ENCODE results near the gene ARSA.
"Not testable (repeated sequence)": the region's sequence is repeated elsewhere in the genome, so short reads cannot be mapped to it uniquely, and the experiment has no call there.

ARSA gene

GRCh38 chr22:50608996-50609395, 19.0 kb downstream of the ARSA start:
- no peaks in the 10 kb centered on the region for H3K36me3 ChIP-seq (ENCODE audit: insufficient read depth, low read length)
- no peak overlapping the region for H2AFZ ChIP-seq (ENCODE audit: low read length, unreplicated experiment)
- no peak overlapping the region for H3K27ac ChIP-seq (ENCODE audit: low read depth, low read length)
- no peaks in the 10 kb centered on the region for H3K27me3 ChIP-seq (ENCODE audit: insufficient read depth, low read length)
- no peak overlapping the region for H3K4me3 ChIP-seq (ENCODE audit: low read depth, low read length)
- H3K79me2 ChIP-seq (ENCODE audit: control insufficient read depth, insufficient read depth, low read length, unreplicated experiment), result no peaks in the 10 kb centered on the region
- H3K4me1 ChIP-seq (ENCODE audit: control insufficient read depth, insufficient read depth, low read length, unreplicated experiment), result no peaks in the 10 kb centered on the region

DNA sequence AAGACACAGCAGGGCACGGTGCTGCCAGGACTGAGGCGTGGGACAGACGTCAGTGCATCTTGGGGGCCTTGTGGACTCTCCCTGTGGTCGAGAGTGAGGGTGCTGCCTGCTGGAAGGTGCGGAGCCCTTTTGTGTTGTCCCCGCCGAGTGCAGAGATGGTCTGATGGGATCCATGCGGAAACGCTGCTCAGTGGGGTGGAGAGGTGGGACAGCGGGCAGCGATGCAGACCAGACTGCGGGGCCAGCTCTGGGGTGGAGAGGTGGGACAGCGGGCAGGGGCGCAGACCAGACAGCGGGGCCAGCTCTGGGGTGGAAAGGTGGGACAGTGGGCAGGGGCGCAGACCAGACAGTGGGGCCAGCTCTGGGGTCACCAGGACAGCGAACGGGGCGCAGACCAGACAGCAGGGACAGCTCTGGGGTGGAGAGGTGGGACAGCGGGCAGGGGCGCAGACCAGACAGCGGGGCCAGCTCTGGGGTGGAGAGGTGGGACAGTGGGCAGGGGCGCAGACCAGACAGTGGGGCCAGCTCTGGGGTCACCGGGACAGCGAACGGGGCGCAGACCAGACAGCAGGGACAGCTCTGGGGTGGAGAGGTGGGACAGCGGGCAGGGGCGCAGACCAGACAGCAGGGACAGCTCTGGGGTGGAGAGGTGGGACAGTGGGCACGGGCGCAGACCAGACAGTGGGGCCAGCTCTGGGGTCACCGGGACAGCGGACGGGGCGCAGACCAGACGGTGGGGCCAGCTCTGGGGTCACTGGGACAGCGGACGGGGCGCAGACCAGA, 19.7 kb downstream of the ARSA start:
- not testable (repeated sequence) for H3K4me1 ChIP-seq (ENCODE audit: control insufficient read depth, insufficient read depth, low read length, unreplicated experiment); H3K27ac ChIP-seq (ENCODE audit: low read depth, low read length); H3K4me3 ChIP-seq (ENCODE audit: low read depth, low read length); H3K36me3 ChIP-seq (ENCODE audit: insufficient read depth, low read length); H3K27me3 ChIP-seq (ENCODE audit: insufficient read depth, low read length); H3K79me2 ChIP-seq (ENCODE audit: control insufficient read depth, insufficient read depth, low read length, unreplicated experiment); H2AFZ ChIP-seq (ENCODE audit: low read length, unreplicated experiment)

GRCh38 chr22:50607659-50608020, 20.3 kb downstream of the ARSA start:
- Histone ChIP-seq H3K27me3 (ENCODE audit: insufficient read depth, low read length) (no peaks in the 10 kb centered on the region), H3K4me3 (ENCODE audit: low read depth, low read length) (no peak overlapping the region), H3K79me2 (ENCODE audit: control insufficient read depth, insufficient read depth, low read length, unreplicated experiment) (no peaks in the 10 kb centered on the region), H2AFZ (ENCODE audit: low read length, unreplicated experiment) (no peak overlapping the region), H3K4me1 (ENCODE audit: control insufficient read depth, insufficient read depth, low read length, unreplicated experiment) (no peaks in the 10 kb centered on the region), H3K36me3 (ENCODE audit: insufficient read depth, low read length) (no peaks in the 10 kb centered on the region), H3K27ac (ENCODE audit: low read depth, low read length) (no peak overlapping the region)

GRCh38 chr22:50606946-50607658, 20.9 kb downstream of the ARSA start:
- no peak overlapping the region for H2AFZ ChIP-seq (ENCODE audit: low read length, unreplicated experiment)
- H3K36me3 ChIP-seq (ENCODE audit: insufficient read depth, low read length), result no peaks in the 10 kb centered on the region
- no peak overlapping the region for H3K4me3 ChIP-seq (ENCODE audit: low read depth, low read length)
- H3K79me2 ChIP-seq (ENCODE audit: control insufficient read depth, insufficient read depth, low read length, unreplicated experiment), result no peaks in the 10 kb centered on the region
- no peaks in the 10 kb centered on the region for H3K4me1 ChIP-seq (ENCODE audit: control insufficient read depth, insufficient read depth, low read length, unreplicated experiment)
- 0 out of 2 replicates have a peak, but pooled peaks cover 2% of the 10 kb centered on the region for H3K27me3 ChIP-seq (ENCODE audit: insufficient read depth, low read length)
- H3K27ac ChIP-seq (ENCODE audit: low read depth, low read length), result no peak overlapping the region

- no peak overlapping the region for H2AFZ ChIP-seq (ENCODE audit: low read length, unreplicated experiment)
- H3K27ac ChIP-seq (ENCODE audit: low read depth, low read length), result no peak overlapping the region
- H3K79me2 ChIP-seq (ENCODE audit: control insufficient read depth, insufficient read depth, low read length, unreplicated experiment), result no peaks in the 10 kb centered on the region
- H3K4me3 ChIP-seq (ENCODE audit: low read depth, low read length), result no peak overlapping the region
- 0 out of 2 replicates have a peak, but pooled peaks cover 4% of the 10 kb centered on the region for H3K27me3 ChIP-seq (ENCODE audit: insufficient read depth, low read length)
- no peaks in the 10 kb centered on the region for H3K4me1 ChIP-seq (ENCODE audit: control insufficient read depth, insufficient read depth, low read length, unreplicated experiment)
- no peaks in the 10 kb centered on the region for H3K36me3 ChIP-seq (ENCODE audit: insufficient read depth, low read length)
These were observed 21.6 kb downstream of the ARSA start for GRCh38 chr22:50606165-50606945.

DNA sequence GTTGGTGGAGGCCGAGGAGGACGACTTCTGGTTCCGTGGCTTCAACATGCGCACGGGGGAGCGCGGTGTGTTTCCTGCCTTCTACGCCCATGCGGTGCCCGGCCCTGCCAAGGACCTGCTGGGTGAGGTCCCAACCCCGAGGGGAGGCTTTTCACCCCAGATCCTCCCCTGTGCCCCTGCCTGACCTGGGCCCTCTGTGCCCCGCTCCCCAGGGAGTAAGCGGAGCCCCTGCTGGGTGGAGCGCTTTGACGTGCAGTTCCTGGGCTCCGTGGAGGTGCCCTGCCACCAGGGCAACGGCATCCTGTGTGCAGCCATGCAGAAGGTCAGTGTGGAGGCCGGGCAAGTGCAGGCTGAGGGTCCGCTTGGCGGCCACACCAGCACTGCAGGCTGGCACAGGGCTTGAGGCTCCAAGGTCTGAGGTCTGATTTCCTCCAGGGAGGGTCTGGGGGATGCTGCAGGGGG, 22.3 kb downstream of the ARSA start:
- Histone ChIP-seq H3K27ac (ENCODE audit: low read depth, low read length) (no peak overlapping the region), H3K36me3 (ENCODE audit: insufficient read depth, low read length) (no peaks in the 10 kb centered on the region)

DNA sequence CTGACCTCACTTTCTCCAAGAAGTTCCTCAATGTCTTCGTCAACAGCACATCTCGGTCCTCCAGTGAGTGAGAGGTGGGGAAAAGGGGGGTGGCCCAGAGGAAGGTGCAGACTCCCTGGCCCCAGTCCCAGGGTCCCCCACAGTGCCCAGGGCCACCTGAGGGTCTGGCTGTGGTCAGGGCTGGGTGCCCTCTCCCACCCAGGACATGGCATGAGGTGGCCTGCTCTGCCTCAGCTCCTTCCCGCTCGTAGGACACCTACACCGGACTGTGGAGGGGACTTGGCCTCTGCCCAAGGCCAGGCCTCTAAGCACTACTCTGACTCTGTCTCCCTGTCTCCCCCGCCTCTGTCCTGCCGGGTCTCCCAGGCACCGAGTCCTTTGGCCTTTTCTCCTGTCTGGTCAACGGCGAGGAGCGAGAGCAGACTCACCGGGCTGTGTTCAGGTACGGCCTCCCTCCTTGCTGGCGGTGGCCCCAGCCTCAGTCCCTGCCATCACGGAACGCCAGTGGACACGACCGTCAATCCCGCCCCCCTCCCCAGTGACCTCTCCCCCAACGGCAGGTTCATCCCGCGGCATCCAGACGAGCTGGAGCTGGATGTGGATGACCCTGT, 22.8 kb downstream of the ARSA start:
- Histone ChIP-seq H3K4me3 (ENCODE audit: low read depth, low read length) (no peak overlapping the region), H3K4me1 (ENCODE audit: control insufficient read depth, insufficient read depth, low read length, unreplicated experiment) (no peaks in the 10 kb centered on the region), H3K79me2 (ENCODE audit: control insufficient read depth, insufficient read depth, low read length, unreplicated experiment) (no peaks in the 10 kb centered on the region), H3K36me3 (ENCODE audit: insufficient read depth, low read length) (no peaks in the 10 kb centered on the region), H3K27me3 (ENCODE audit: insufficient read depth, low read length) (0 out of 2 replicates have a peak, but pooled peaks cover 4% of the 10 kb centered on the region), H2AFZ (ENCODE audit: low read length, unreplicated experiment) (no peak overlapping the region), H3K27ac (ENCODE audit: low read depth, low read length) (no peak overlapping the region)

More for the DNA sequence above, 22.3 kb downstream of the ARSA start:
- no peak overlapping the region for H3K4me3 ChIP-seq (ENCODE audit: low read depth, low read length)
- H3K27me3 ChIP-seq (ENCODE audit: insufficient read depth, low read length), result 0 out of 2 replicates have a peak, but pooled peaks cover 4% of the 10 kb centered on the region
- no peak overlapping the region for H2AFZ ChIP-seq (ENCODE audit: low read length, unreplicated experiment)
- H3K4me1 ChIP-seq (ENCODE audit: control insufficient read depth, insufficient read depth, low read length, unreplicated experiment), result no peaks in the 10 kb centered on the region
- H3K79me2 ChIP-seq (ENCODE audit: control insufficient read depth, insufficient read depth, low read length, unreplicated experiment), result no peaks in the 10 kb centered on the region

DNA sequence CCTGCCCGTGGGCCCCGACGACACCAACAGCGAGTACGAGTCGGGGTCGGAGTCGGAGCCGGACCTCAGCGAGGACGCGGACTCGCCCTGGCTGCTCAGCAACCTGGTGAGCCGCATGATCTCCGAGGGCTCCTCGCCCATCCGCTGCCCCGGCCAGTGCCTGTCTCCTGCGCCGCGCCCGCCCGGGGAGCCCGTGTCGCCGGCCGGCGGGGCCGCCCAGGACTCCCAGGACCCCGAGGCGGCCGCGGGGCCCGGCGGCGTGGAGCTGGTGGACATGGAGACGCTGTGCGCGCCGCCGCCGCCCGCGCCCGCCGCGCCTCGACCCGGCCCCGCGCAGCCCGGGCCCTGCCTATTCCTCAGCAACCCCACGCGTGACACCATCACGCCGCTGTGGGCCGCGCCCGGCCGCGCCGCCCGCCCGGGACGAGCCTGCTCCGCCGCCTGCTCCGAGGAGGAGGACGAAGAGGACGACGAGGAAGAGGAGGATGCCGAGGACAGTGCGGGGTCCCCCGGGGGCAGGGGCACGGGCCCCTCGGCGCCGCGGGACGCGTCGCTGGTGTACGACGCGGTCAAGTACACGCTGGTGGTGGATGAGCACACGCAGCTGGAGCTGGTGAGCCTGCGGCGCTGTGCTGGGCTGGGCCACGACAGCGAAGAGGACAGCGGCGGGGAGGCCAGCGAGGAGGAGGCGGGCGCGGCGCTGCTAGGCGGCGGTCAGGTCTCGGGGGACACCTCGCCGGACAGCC, 23.5 kb downstream of the ARSA start:
- no peak overlapping the region for H3K27ac ChIP-seq (ENCODE audit: low read depth, low read length)
- no peaks in the 10 kb centered on the region for H3K36me3 ChIP-seq (ENCODE audit: insufficient read depth, low read length)
- H3K79me2 ChIP-seq (ENCODE audit: control insufficient read depth, insufficient read depth, low read length, unreplicated experiment), result no peaks in the 10 kb centered on the region
- H3K4me1 ChIP-seq (ENCODE audit: control insufficient read depth, insufficient read depth, low read length, unreplicated experiment), result no peaks in the 10 kb centered on the region
- no peak overlapping the region for H3K4me3 ChIP-seq (ENCODE audit: low read depth, low read length)
- H2AFZ ChIP-seq (ENCODE audit: low read length, unreplicated experiment), result no peak overlapping the region
- 0 out of 2 replicates have a peak, but pooled peaks cover 4% of the 10 kb centered on the region for H3K27me3 ChIP-seq (ENCODE audit: insufficient read depth, low read length)

- no peak overlapping the region for H3K27ac ChIP-seq (ENCODE audit: low read depth, low read length)
- H3K4me3 ChIP-seq (ENCODE audit: low read depth, low read length), result no peak overlapping the region
- no peaks in the 10 kb centered on the region for H3K79me2 ChIP-seq (ENCODE audit: control insufficient read depth, insufficient read depth, low read length, unreplicated experiment)
- 0 out of 2 replicates have a peak, but pooled peaks cover 4% of the 10 kb centered on the region for H3K27me3 ChIP-seq (ENCODE audit: insufficient read depth, low read length)
- no peak overlapping the region for H2AFZ ChIP-seq (ENCODE audit: low read length, unreplicated experiment)
- H3K36me3 ChIP-seq (ENCODE audit: insufficient read depth, low read length), result no peaks in the 10 kb centered on the region
- H3K4me1 ChIP-seq (ENCODE audit: control insufficient read depth, insufficient read depth, low read length, unreplicated experiment), result no peaks in the 10 kb centered on the region
These were observed 24.3 kb downstream of the ARSA start for GRCh38 chr22:50603511-50604255.

Data from ACC112 (cell line).